AG20443 (cell line): Measurements from ENCODE around the gene YTHDF1.

Experiments
- DNase-seq: peaks from one replicate; pipeline ENCODE4 v3.0.0; 2012; ENCODE audit warnings: low spot score, mixed read lengths

Gene YTHDF1

DNA sequence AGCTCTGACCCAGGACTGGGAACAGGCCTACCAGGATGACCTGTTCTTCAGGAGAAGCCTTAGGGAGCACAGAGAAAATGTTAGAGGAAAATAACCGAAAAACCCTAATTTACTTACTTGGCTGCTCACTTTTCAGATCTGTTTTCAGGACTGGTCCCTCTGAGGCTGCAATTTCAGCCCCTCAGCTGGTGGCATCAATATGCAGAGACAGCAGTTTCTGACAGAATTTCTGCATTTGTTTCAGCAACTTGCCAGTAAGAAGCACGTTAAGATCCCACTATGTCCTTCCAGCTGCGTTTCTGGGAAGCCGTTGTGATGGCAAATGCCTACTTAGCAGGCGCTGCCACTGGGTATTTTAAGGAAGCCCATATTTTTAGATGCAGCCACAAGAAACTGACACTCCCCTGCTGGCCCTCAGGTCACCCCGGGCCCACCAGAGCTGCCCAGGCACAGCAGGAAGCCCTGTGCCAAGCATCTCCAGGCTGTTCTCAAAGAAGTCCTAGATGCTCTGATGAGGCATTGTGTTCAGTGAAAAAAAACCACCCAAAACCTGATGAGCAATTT is 7.5 kb downstream of the YTHDF1 start:
- DNase-seq = no peak

- DNase-seq = no peak
These were observed 9.1 kb downstream of the YTHDF1 start for GRCh38 chr20:63206878-63207277.

GRCh38 chr20:63205896-63206295 is 10.0 kb downstream of the YTHDF1 start:
- DNase-seq = no peak

- no peak for DNase-seq
These were observed 11.6 kb downstream of the YTHDF1 start for GRCh38 chr20:63204362-63204761.

DNA sequence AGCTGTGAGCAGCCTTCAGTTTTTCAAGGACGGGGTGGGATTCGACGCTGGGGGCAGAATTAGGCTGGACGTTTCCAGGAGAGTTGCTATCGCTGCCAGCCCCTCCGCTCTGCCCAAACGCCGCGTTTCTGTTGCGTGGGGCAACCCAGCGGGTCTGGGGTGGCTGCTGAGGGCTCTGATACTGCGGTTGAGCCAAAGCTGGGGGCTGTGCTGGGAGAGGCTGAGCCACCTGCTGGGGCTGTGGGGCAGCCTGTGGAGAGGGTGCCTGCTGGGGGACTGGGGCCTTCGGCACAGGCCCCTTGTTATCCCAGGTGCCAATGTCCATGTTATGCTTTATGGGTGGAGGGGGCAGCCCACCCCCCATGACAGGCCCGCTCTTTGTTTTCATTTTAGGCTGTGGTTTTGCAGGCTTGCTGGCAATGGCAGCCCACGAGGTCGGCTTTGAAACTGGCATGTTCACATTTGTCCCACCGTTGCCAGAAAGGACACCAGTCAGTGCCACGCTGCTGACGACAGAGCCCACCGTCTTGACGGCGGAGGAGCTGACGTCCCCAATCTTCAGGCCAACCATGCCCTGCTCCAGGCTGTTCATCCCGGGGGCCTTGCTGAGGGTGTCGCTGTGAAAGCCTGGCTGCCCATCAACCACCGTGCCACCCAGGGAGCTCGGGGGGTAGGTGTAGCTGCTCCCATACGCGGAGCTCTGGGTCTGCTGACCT is 13.0 kb downstream of the YTHDF1 start:
- DNase-seq = no peak

DNA sequence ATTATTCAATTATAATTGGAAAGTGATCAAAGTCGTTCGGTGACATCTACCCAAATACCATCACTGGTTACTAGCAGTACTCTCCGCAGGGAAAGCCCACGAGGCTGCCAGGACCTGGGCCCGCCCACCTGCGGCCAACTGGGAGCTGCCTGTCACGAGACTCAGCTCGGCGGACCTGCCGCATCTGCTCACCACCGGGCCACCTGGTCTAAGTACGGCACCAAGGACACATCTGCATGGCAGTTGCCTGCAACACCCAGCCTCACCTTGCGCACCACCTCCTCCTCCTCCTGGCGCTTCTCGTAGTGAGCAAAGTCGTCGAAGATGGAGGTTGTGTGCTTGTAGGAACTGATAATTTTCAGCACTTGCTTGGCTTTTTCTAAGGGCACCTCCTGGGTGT is 13.9 kb downstream of the YTHDF1 start:
- no peak for DNase-seq

- DNase-seq = no peak
These were observed 17.3 kb downstream of the YTHDF1 start for GRCh38 chr20:63198606-63199005.

DNA sequence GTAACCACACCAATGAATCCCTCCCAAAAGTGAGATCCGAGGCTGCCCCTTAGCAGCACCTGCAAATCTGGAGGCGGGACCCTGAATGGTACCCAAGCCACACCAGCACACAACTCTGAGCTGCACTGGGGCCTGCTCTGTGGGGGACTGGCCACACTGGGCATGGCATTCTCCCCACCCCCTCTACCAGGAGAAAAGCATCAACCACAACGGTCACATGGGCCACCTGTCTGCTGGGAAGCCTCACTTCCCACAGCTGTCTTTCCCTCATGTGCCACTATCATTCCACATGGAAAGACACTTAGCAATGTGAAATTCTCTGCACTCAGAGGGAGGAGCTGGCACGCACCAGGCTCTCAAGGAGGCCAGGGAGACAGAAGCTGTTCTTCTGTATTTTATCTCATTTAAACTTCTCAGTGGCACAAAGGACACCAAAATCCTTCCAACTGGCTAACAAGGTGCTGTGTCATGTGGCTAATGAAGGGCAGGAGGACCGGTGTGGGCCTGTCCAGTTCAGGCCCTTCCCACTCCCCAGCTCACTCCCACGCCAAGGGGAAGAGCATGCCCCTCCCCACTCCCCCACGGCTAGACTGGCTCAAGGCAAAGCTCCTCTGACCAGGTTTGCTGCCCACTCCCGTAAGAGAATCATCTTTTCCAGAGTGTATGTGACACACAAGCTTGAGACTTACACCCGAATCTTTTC is 19.0 kb downstream of the YTHDF1 start:
- no peak for DNase-seq

- DNase-seq = no peak
These were observed 21.1 kb downstream of the YTHDF1 start for GRCh38 chr20:63194797-63195173.

GRCh38 chr20:63194007-63194796 is 21.7 kb downstream of the YTHDF1 start:
- DNase-seq = no peak

GRCh38 chr20:63192721-63193120 is 23.2 kb downstream of the YTHDF1 start:
- no peak for DNase-seq

- DNase-seq = no peak
These were observed 24.5 kb downstream of the YTHDF1 start for GRCh38 chr20:63191400-63191799.

DNA sequence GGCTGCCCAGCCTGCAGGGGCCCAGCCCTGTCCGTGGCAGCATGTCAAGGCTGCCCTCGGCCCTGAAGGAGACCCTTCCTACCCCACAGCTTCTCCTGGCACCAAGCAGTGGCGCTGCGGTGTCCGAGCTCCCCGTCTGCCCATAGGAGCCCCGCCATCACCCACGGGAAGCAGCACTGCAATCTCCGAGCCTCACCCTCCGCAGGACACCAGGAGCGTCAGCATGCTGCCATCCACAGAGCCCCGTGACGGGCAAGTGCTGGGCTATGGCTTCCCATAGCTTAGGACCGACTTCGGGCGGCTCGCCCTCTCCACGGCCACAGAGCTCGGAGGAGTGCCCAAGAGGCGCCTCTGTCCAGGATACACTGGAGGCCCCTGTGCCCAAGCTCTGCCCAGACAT is 25.1 kb downstream of the YTHDF1 start:
- no peak for DNase-seq

DNA sequence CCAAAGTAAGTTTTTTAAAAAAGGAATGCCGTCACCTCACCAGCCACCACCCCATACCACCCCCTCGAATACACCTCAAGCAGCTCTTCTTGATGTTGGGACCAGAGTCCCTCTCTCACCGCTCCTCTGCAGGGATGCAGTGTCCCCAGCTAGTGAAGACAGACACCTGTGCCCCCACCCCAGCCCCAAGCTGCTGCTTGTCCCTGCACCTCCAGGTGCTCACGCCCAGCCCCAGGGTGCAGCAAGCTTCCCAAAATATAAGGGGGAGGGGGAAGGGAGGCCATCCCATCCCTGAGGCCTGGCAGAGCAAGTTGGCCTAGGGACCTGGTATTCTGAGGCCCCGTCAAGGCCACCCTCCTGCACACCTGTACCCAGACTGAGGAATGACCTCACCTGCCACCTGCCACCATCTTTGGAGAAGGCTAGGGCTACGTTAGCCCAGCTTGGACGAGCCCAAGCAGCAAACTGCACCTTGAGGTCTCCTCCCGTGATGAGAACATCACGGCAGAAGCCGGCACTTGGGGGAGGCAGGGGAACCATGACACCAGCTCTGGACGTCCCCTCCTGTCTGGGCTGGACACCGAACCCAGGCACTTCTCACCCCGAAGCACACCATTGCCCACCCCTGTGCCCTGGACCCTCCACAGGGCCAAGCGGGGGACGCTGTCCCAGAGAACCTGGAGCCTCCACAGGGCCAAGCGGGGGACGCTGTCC is 25.9 kb downstream of the YTHDF1 start:
- DNase-seq = no peak

DNA sequence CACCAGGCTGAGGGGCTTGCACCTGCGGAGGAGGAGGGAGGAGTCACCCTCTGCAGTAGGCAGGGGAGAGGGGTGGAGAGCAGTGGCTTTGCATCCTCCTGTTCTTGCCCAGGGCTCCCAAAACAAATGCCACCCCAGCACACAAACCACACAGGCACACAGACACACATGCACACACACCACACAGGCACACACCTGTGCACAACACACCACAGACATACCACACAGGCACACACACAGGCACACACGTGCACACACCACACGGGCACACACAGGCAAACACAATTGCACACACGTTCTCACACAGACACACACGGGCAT is 26.6 kb downstream of the YTHDF1 start:
- DNase-seq = no peak

- no peak for DNase-seq
These were observed 27.1 kb downstream of the YTHDF1 start for GRCh38 chr20:63188641-63189321.

DNA sequence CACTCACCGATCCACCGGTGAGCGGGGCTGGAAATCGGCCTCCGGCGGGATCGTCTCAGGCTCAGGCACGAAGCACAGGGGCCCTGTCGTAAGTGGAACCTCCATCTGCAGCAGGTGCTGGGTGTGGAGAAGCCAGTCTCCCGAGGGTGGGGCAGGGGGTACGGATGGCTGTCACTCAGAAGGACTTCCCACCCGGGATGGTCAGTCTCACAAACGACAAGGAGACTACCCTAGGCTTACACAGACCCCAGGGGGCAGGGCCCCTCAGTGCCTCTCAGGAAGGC is 27.8 kb downstream of the YTHDF1 start:
- DNase-seq = no peak

DNA sequence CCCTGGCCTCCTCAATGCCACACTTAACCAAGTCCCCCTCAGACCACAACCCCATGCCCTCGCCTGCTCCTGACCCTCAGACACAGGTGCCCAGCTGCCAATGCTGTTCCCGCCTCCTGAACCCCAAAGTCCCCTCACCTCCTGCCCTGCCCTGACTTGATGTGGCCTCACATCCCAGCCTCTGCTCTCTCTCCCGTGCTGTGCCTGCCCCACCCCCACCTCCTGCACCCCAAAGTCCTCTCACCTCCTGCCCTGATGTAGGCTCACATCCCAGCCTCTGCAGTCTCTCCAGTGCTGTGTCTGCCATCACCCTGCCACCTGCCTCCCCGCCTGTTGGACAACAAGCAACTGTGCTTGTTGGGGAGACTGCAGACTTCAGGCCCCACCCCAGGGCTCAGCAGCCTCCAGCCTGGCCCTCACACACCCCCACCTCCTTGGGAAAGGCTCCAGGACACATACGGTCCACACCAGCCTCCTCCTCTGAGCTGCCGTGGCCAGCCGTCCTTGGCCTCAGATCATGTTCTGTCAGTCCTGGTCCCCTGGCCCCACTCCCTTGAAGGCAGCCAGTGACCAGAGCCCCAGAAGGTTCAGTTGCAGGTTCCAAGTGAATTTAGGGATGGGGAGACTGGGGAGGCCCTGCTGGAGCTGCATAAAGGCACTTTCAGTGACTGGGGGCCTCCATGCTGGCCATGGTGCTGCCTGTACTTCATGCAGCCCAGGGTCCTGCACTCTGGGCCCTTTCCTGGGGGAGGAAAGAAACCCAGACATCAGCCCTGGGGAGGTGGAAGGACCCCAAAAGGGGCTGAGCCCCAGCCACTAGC is 28.4 kb downstream of the YTHDF1 start:
- no peak for DNase-seq

DNA sequence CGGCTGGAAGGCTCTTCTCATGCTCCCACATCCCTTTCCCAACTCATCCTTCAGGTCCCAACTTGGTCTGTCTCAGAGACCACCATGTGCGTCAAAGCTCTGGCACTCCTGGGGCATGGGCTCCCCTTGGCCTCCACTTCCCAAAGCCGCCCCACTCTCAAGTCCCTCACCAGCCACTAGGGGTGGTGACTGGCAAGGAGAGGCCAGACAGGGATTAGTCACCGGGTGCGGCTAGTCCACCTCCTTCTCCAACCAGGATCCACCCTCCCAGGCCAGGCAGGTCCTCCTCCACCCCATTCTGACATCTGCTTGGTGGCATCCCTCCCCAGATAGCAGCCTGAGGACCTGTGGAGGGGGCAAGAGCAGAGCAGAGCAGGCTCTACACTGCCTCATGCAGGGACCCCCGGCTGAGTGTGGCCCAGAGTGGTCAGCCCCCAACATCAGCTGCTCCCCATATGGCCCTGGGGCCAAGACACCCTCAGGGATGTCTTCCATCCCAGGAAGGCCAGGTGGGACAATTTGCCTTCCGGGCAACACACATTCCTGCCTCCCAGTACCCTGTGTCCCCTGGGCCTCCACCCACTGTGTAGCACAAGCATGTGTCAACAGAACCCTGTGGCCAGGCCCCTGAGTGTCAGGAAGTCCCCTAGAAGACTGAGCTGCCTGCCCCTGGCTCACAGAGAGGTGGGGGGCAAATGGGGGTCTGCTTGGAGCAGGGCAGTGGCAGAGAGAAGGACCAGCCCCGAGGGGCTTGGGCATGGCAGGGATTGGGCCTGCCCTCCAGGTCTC is 29.2 kb downstream of the YTHDF1 start:
- DNase-seq = peak; percentile 72

- no peak for DNase-seq
These were observed 29.8 kb downstream of the YTHDF1 start for GRCh38 chr20:63186084-63186483.
